ENCODE measurements around the gene PPFIA2.

Gene PPFIA2

GRCh38 chr12:81333812-81334211 is 425.3 kb downstream of the PPFIA2 start:
- DNase-seq, result no peak

- no peak for DNase-seq
Observed at GRCh38 chr12:81332054-81332453, 427.1 kb downstream of the PPFIA2 start.

- no peak for DNase-seq
Observed at GRCh38 chr12:81330480-81330879, 428.7 kb downstream of the PPFIA2 start.

- no peak for DNase-seq
Observed at GRCh38 chr12:81329085-81329484, 430.1 kb downstream of the PPFIA2 start.

GRCh38 chr12:81327425-81327824 is 431.7 kb downstream of the PPFIA2 start:
- DNase-seq, result no peak

GRCh38 chr12:81325086-81325485 is 434.1 kb downstream of the PPFIA2 start:
- DNase-seq, result no peak

- no peak for DNase-seq
Observed at GRCh38 chr12:81314903-81315531, 444.1 kb downstream of the PPFIA2 start.

- no peak for DNase-seq
Observed at GRCh38 chr12:81303935-81304334, 455.2 kb downstream of the PPFIA2 start.

GRCh38 chr12:81300454-81300853 is 458.7 kb downstream of the PPFIA2 start:
- DNase-seq, result no peak

- DNase-seq, result no peak
Observed at GRCh38 chr12:81297601-81298000, 461.5 kb downstream of the PPFIA2 start.

- DNase-seq, result no peak
Observed at GRCh38 chr12:81296556-81297305, 462.4 kb downstream of the PPFIA2 start.

GRCh38 chr12:81295251-81295650 is 463.9 kb downstream of the PPFIA2 start:
- DNase-seq, result no peak

- no peak for DNase-seq
Observed at GRCh38 chr12:81294325-81295190, 464.6 kb downstream of the PPFIA2 start.

- DNase-seq, result no peak
Observed at GRCh38 chr12:81288651-81289050, 470.5 kb downstream of the PPFIA2 start.

GRCh38 chr12:81284137-81284536 is 475.0 kb downstream of the PPFIA2 start:
- no peak for DNase-seq

- no peak for DNase-seq
Observed at GRCh38 chr12:81274637-81275529, 484.3 kb downstream of the PPFIA2 start.

- no peak for DNase-seq
Observed at GRCh38 chr12:81270385-81270784, 488.8 kb downstream of the PPFIA2 start.

- no peak for DNase-seq
Observed at GRCh38 chr12:81263072-81263471, 496.1 kb downstream of the PPFIA2 start.

GRCh38 chr12:81261508-81262207 is 497.5 kb downstream of the PPFIA2 start:
- no peak for DNase-seq

- DNase-seq, result no peak
Observed at GRCh38 chr12:81259360-81259759, 499.8 kb downstream of the PPFIA2 start.

GRCh38 chr12:81257947-81258551 is 501.1 kb downstream of the PPFIA2 start:
- no peak for DNase-seq
